ENCODE results near the gene ARHGAP6. TPM values are rescaled to one million over a fixed set of nuclear protein-coding genes. Genes with fewer than 3 reads are reported as not detected.

Gene ARHGAP6
- total and polyA plus RNA-seq, 2 of the 13 experiments (the other 11 are each of a cell fraction or from before 2014, with no cell fraction given) = 0.11 TPM; not detected in 1

DNA sequence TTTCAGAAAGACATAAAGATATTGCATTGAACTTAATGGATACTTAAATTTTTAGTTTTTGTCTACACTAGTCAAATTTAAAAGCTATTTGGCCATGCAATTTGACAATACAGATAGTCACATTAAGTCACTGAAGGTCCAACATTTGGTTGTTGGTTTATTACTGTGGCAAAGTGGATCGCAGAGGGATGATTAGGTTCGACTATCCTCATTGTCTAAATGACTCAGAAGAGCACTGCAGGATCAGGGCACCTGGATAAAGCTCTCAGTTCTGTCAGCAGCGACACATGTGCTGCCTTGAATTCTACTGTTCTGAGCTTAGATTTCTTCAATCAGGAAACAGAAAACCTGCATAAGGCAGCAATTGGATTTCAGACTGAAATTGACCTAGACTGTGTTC is 241.8 kb downstream of the ARHGAP6 start:
- intact Hi-C loops (cut with micrococcal nuclease; ENCODE audit: unreplicated experiment) = no loop called here
- no peaks in the 10 kb centered on the region for H3K27me3 ChIP-seq (ENCODE audit: control insufficient read depth in 1 of 2, insufficient read depth in 2 of 2, low read length in 2 of 2)
- H4K20me1 ChIP-seq (ENCODE audit: insufficient read depth, low read length) = no peaks in the 10 kb centered on the region
- H3K9ac ChIP-seq (ENCODE audit: insufficient read depth, low read depth, low read length) = no peak overlapping the region
- no peak for DNase-seq (ENCODE audit: low spot score)
- no peak for ATAC-seq
- no peak overlapping the region for H2AFZ ChIP-seq (ENCODE audit: low read length)
- H3K27ac ChIP-seq (ENCODE audit: extremely low read length, insufficient read depth, low read length) = no peak overlapping the region
- no peaks in the 10 kb centered on the region for H3K4me1 ChIP-seq (ENCODE audit: insufficient read depth, low read length)
- TF ChIP-seq CSRNP2 (CRISPR knock-in tag; conservative IDR thresholded peaks at IDR 0.05; ENCODE audit: low read depth) (no peak), ZNF558 (CRISPR knock-in tag; IDR thresholded peaks at IDR 0.05; ENCODE audit: borderline replicate concordance) (no peak), ZNF180 (CRISPR knock-in tag; IDR thresholded peaks at IDR 0.05; ENCODE audit: borderline replicate concordance, low read depth) (no peak), PATZ1 (CRISPR knock-in tag; IDR thresholded peaks at IDR 0.05) (no peak), ZNF292 (CRISPR knock-in tag; IDR thresholded peaks at IDR 0.05; ENCODE audit: borderline replicate concordance, low read depth) (no peak), POLR2AphosphoS2 (IDR thresholded peaks at IDR 0.05; ENCODE audit: low read depth, low read length) (no peak), ZNF576 (CRISPR knock-in tag; IDR thresholded peaks at IDR 0.05) (no peak), FOXP1 (IDR thresholded peaks at IDR 0.05) (no peak), FOXP1 (CRISPR knock-in tag; IDR thresholded peaks at IDR 0.05) (no peak), YY1 (IDR thresholded peaks at IDR 0.05; ENCODE audit: insufficient read depth, insufficient replicate concordance, low read depth, low read length) (no peak)
- POLR2A ChIA-PET = no interaction called here
- H3K4me2 ChIP-seq (ENCODE audit: low read depth, low read length) = no peak overlapping the region
- no peak for FAIRE-seq
- no peaks in the 10 kb centered on the region for H3K79me2 ChIP-seq (ENCODE audit: insufficient read depth, low read length)
- BruUV-seq (replicated peaks) = no TSS peak
- no peaks in the 10 kb centered on the region for H3K9me3 ChIP-seq (ENCODE audit: low read length)
- no peaks in the 10 kb centered on the region for H3K36me3 ChIP-seq (replicated peaks in 1 of 2; ENCODE audit: control insufficient read depth in 1 of 2, insufficient read depth in 2 of 2, low read length in 2 of 2)
- in situ Hi-C loops (cut with HindIII; ENCODE audit: extremely low pct_ligation_motif_present, low pct_unique_long_range_greater_than_20kb) = no loop called here
- WGBS (ENCODE audit: low lambda C conversion rate) = 14% methylated on average over 1 of the region's 3 CpGs
- CTCF ChIA-PET (ENCODE audit: low intra/inter-chr PET ratio, low total read pairs) = no interaction called here
- H3K4me3 ChIP-seq (replicated peaks in 1 of 3; ENCODE audit: insufficient read depth in 1 of 3, low read depth in 2 of 3, low read length in 3 of 3) = no peak overlapping the region

Measured in HepG2 (cell line).